Measurements from ENCODE around the gene FHAD1.

GRCh38 chr1:15400627-15401026 lies 153.6 kb downstream of the FHAD1 start:
- no peak for TF ChIP-seq POLR2AphosphoS5 (IDR thresholded peaks at IDR 0.05; ENCODE audit: low read depth, low read length)
- TF ChIP-seq SIN3A (IDR thresholded peaks at IDR 0.05; ENCODE audit: borderline replicate concordance, insufficient read depth, low read length), result no peak
- no peak for TF ChIP-seq TAF1 (IDR thresholded peaks at IDR 0.05; ENCODE audit: borderline replicate concordance, insufficient read depth, low read length)
- TF ChIP-seq REST (IDR thresholded peaks at IDR 0.05; ENCODE audit: insufficient read depth in 1 of 2, low read depth in 2 of 2, low read length in 2 of 2), result no peak
